Ovary (tissue), 3 donors: Measurements from ENCODE around the gene OIT3.
"Not testable (repeated sequence)": the region's sequence is repeated elsewhere in the genome, so short reads cannot be mapped to it uniquely, and the experiment has no call there.

Experiments
- EP300 ChIP-seq: sonication (generic); formaldehyde crosslinking; IDR thresholded peaks from one replicate; pipeline ENCODE4 v1.6.1; 2017; ENCODE audit warnings: antibody characterized with exemption
- TF ChIP-seq, protein P1 (sequence below), 3 donors: fragments of 450-650 bp in 2 of 3; fragments of 200-600 bp in 1 of 3; IDR thresholded peaks; one replicate each; pipeline versions ENCODE4 v1.5.1 to v1.8.0; 2016 to 2022; ENCODE audit warnings: antibody characterized with exemption in 3 of 3, mild to moderate bottlenecking in 1 of 3
- donor health status: DM: no; HTN: no; CAD: no.

GRCh38 chr10:72917201-72917600 lies 23.7 kb downstream of the OIT3 start:
- TF ChIP-seq, protein P1, sequence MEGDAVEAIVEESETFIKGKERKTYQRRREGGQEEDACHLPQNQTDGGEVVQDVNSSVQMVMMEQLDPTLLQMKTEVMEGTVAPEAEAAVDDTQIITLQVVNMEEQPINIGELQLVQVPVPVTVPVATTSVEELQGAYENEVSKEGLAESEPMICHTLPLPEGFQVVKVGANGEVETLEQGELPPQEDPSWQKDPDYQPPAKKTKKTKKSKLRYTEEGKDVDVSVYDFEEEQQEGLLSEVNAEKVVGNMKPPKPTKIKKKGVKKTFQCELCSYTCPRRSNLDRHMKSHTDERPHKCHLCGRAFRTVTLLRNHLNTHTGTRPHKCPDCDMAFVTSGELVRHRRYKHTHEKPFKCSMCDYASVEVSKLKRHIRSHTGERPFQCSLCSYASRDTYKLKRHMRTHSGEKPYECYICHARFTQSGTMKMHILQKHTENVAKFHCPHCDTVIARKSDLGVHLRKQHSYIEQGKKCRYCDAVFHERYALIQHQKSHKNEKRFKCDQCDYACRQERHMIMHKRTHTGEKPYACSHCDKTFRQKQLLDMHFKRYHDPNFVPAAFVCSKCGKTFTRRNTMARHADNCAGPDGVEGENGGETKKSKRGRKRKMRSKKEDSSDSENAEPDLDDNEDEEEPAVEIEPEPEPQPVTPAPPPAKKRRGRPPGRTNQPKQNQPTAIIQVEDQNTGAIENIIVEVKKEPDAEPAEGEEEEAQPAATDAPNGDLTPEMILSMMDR (IDR thresholded peaks at IDR 0.05) = not testable (repeated sequence)
- not testable (repeated sequence) for TF ChIP-seq EP300
